HG02763 (cell line): ENCODE data around the gene EVI5.
"Not testable (repeated sequence)": the region's sequence is repeated elsewhere in the genome, so short reads cannot be mapped to it uniquely, and the experiment has no call there.

Experiments used
- ATAC-seq: cut with Tn5 transposase; IDR thresholded peaks from one replicate; pipeline ENCODE4 v1.9.1; 2021; ENCODE audit warnings: mild to moderate bottlenecking, moderate library complexity; ENCODE audit not compliant: unreplicated experiment

The EVI5 gene

DNA sequence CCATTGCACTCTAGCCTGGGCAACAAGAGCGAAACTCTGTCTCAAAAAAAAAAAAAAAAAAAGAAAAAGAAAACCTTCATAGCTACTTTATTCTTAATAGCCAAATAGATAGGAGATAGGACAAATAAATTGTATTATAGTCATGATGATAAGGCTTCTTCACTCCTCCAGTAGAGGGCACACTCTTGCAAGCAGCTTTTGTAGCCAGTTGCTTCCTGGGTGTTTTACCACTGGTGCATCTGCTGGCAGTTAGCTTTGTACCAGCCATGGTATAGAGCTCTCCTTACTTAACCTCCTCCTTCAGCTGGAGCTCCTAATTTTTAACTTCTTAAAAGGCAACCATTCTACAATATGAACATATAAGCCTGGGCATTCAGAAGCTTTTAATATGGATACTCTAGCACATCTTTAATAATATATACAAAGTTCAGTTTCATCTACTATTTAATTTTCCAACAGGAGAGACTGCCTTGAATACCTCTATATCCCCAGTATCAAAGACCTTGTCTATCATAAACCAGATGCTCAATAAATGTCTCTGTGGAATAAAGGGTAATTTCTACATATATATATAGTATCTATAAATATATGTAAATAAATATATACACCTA is 35.8 kb downstream of the EVI5 start:
- ATAC-seq, result no peak

DNA sequence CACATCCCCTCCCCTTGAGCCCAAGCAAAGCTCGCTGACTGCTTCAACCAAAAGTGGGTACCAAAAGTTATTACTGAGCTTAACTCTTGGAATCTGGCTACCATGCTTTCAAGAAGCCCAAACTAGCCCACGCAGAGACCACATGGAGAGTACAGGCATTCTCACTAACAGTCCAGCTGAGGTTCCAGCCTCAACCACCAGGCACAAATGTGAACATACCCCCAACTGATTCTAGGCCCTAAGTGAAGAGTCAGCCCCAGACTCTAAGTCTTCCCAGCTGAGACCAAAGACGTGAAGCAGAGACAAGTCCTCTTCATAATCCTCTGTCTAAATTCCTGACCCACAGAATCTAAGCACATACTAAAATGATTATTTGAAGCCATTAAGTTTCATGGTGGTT is 36.8 kb downstream of the EVI5 start:
- ATAC-seq, result no peak

DNA sequence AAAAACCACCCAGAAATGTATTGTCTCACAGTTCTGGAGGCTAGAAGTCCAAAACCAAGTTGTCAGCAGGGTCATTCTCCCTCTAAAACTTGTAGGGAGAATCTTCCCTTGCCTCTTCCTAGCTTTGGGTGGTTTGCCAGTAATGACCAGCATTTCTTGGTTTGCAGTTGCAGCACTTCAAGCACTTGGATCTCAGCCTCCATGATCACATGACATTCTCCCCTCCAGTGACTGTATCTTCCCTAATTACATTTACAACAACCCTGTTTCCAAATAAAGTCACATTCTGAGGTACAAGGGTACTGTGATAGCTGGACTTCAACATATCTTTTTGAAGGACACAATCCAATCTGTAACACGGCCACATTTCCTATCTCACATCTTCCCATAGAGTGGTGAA is 37.2 kb downstream of the EVI5 start:
- no peak for ATAC-seq

DNA sequence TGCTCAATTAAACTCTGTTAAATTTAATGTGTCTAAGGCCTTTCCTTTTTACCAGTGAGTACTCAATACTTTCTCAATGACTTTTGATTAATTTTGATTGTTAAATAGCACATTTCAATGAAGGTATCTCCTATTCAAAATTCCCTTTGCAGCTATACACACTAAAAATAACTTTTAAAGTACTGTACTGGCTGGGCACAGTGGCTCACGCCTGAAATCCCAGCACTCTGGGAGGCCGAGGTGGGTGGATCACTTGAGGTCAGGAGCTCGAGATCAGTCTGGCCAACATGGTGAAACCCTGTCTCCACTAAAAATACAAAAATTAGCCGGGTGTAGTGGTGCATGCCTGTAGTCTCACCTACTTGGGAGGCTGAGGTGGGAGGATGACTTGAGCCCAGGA is 38.7 kb downstream of the EVI5 start:
- not testable (repeated sequence) for ATAC-seq

DNA sequence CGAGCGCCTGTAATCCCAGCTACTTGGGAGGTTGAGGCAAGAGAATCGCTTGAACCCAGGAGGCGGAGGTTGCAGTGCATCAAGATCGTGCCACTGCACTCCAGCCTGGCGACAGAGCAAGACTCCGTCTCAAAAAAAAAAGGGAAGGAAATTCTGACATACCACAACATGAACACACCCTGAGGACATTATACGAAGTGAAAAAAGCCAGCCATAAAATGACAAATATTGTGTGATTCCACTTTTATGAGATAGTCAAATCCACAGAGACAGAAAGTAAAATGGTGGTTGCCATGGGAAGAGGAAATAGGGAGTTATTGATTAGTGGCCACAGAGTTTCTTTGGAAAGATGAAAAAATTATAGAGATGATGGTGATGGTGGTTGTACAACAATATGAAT is 41.7 kb downstream of the EVI5 start:
- no peak for ATAC-seq

DNA sequence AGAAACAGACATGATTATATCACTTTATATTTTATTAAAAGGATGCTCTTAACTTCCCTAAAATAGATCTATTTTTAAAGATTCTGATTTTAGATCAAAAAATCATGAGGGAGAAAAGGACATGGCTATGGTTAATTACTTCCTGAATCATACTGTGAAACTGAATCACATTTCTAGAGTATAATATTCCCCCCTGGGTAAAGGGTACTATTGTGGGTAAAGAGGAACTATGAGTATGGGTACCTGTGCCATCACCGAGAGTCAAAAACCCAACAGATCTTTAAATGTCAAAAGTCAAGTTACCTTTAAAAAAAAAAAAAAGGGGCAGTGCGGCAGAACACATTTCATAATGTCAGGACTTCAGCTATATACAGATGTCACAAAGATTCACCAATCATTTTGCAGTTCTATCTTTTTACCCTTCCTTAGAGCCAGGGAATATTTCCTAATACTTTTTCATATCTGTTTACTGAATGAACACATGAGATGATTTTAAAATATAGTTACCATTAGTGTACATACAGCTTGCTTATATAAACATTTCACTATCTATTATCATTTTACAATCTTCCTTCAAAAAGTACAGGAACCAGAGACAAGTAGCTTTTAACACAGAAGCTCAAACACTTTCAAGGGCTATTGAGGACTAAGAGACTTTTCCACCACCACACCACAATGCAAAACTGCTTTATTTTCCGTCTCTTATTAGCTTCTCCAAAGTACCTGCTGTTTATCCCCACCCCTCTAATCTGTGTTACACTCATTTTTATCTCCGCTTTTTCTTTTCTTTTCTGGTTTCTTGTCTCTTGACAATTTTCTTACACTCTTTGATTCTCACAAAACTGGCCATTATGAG is 45.0 kb downstream of the EVI5 start:
- ATAC-seq, result no peak

DNA sequence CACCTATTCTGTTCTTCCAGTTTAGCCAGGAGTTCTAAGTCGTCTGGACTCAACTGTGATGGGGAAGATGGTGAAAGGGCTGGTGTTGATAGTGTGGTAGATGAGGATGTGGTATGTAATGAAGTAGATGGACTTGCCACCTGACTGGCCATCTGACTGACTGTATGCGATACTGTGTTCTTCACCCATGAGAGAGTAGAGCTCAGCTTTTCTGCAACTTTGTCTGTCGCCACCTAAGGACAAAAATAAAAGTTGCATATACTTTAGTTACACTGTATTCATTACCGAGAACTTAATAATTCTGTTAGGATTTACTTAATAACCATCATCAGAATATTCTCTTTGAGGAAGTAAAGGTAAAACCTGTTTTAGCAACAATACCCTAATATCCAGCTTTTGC is 48.5 kb downstream of the EVI5 start:
- no peak for ATAC-seq

DNA sequence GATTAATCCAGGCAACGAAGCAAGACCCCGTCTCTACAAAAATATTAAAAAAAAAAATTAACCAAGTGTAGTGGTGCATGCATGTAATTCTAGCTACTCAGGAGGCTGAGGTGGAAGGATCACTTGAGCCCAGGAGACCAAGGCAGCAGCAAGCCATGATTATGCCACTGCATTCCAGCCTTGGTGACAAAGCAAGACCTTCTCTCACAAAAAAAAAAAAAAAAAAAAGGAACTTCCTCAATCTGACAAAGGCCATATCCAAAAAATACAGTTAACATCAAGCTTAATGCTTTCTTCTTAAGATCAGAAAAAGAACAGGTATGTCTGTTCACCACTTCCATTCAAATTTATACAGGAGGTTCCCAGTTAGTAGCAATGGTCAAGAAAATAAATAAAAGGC is 54.4 kb downstream of the EVI5 start:
- ATAC-seq, result no peak

DNA sequence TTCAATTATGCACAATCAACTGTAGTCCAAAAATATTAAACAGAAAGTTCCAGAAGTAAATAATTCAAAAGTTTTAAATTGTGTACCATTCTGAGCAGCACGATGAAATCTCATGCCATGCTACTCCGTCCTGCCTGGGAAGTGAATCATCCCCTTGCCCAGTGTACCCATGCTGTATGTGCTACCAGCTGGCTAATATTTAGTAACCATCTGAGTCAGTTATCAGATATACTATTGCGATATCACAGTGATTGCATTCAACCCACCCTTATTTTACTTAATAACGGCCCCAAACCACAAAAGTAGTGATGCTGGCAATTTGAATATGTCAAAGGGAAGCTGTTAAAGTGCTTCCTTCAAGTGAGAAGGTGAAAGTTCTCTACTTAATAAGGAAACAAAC is 56.2 kb downstream of the EVI5 start:
- no peak for ATAC-seq

DNA sequence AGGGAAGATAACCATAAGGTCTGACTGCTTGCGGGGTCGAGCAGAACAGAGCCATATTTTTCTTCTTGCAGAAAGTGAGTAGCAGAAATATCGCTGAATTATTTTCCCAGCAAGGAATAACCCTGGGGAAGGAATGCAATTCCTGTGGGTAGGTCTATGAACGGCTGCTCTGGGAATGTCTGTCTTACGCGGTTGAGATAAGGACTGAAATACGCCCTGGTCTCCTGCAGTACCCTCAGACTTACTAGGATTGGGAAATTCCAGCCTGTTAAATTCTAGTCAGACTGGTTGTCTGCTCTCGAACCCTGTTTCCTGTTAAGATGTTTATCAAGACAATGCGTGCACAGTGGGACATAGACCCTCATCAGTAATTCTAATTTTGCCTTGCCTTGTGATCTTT is 61.2 kb downstream of the EVI5 start:
- ATAC-seq, result not testable (repeated sequence)

DNA sequence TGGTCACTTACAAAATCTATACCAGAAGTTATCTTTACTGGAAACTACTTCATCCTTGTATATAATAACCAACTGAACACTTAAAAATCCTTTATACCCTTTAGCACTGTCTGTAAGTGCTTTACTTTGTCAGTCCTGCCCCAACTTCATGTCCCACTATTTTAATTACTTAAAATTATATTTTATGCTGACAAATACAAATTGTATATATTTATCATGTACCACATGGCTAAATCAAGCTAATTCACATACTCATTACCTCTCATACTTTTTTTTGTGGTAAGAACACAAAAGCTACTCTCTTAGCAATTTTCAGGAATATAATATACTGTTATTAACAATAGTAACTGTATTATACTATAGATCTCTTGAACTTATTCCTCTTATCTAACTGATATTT is 63.0 kb downstream of the EVI5 start:
- no peak for ATAC-seq

DNA sequence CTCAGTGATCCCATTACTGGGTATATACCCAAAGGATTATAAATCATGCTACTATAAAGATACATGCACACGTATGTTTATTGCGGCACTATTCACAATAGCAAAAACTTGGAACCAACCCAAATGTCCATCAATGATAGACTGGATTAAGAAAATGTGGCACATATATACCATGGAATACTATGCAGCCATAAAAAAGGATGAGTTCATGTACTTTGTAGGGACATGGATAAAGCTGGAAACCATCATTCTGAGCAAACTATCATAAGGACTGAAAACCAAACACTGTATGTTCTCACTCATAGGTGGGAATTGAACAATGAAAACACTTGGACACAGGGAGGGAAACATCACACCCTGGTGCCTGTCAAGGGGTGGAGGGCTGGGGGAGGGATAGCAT is 63.8 kb downstream of the EVI5 start:
- not testable (repeated sequence) for ATAC-seq

DNA sequence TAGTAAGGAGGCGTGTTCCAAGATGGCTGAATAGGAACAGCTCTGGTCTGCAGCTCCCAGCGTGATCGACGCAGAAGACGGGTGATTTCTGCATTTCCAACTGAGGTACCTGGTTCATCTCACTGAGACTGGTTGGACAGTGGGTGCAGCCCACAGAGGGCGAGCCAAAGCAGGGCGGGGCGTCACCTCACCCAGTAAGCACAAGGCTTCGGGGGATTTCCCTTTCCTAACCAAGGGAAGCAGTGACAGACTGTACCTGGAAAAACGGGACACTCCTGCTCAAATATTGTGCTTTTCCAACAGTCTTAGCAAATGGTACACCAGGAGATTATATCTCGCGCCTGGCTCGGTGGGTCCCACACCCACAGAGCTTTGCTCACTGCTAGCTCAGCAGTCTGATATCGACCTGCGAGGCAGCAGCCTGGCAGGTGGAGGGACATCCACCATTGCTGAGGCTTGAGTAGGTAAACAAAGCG is 69.4 kb downstream of the EVI5 start:
- not testable (repeated sequence) for ATAC-seq

DNA sequence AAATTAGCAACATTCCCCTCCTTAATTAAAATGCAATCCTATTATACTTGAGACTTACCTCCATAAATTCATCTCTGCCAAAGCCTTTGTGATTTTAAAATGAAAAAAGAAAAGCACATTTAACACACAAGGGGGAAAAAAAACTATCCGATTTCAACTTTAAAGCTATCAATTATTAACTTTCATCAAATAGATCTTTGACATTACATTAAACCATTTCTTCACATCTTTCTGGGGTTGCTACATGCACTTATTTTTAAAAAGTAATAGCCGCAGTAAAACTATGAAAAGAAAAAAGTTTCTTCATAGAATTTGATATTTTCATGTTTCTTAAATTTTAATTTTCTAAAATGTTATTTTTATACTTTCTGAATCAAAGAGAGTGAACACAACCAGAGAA is 71.0 kb downstream of the EVI5 start:
- no peak for ATAC-seq

DNA sequence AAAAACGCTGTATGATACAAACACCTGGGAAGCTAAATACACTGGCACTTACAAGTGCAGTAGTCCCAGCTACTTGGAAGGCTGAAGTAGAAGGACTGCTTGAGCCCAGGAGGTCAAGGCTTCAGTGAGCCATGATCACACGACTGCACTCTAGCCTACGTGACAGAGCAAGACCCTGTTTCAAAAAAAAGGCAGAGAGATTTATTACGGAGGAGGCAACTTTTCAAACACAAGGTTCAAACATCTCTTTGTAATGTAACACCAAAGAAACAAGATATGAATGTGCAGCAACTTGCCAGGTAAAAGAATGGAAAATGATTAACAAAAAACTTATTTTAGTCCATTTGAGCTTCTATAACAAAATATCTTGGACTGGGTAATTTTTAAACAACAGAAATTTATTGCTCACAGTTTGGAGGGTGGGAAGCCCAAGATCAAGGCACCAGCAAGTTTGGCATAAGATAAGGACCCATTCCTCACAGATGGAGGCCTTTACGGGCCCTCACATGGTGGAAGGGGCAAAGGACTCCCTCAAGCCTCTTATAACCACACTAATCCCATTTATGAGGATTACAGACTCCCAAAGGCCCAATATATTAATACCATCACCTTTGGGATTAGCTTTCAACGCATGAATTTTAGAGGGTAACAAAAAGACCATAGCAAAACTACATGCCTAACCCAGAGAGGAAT is 73.3 kb downstream of the EVI5 start:
- no peak for ATAC-seq

DNA sequence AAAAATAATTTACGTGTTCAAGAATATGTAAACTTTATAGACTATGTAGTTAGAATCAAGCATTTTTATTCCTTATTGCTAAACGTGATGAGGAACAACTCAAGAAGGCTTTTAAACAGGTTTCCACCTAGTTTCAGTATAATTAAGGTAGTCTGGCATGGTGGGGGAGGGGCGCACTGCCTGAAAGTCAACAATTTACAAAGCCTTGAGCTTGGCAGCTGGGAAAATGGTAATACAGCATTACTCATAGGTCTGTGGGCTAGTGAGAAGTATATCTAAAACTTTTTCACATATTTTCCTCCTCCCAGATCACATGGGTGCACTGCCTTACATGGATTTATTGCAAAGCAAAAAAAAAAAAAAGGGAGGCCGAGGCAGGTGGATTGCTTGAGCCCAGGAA is 75.2 kb downstream of the EVI5 start:
- ATAC-seq, result no peak

DNA sequence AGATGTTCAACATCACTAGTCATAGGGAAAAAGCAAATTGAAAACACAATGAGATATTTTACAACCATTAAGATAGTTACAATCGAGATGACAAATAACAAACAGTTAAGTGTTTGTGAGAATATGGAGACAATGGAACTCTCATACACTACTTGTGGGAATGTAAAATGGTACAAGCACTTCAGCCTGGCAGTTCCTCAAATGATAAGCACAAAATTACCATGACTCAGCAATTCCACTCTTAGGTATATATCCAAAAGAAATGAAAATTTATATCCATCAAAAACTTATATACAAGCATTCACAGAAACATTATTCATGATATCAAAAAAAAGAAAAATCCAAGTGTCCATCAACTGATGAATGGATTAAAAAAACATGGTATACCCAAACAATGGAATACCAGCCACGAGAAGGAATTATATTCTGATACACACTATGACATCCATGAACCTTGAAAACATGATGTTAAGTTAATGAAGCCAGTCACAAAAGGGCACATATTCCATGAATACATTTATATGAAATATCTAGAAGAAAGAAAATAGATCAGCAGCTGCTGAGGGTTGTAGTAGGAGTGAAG is 76.4 kb downstream of the EVI5 start:
- ATAC-seq, result no peak

DNA sequence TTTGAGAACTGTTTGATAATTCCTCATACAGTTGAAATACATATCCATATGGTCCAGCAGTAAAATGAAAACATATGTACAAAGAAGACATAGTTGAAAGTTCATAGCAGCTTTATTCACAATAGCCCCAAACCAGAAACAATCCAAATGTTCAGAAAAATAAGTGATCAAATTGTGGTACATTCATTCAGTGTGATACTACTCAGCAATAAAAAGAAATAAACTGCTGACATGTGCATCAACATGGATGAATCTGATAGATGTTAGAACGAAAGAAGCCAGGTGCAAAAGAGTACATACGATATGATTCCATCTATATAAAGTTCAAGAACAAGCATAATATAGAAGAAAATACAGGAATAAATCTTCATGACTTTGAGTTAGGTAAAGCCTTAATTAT is 77.2 kb downstream of the EVI5 start:
- ATAC-seq, result no peak

DNA sequence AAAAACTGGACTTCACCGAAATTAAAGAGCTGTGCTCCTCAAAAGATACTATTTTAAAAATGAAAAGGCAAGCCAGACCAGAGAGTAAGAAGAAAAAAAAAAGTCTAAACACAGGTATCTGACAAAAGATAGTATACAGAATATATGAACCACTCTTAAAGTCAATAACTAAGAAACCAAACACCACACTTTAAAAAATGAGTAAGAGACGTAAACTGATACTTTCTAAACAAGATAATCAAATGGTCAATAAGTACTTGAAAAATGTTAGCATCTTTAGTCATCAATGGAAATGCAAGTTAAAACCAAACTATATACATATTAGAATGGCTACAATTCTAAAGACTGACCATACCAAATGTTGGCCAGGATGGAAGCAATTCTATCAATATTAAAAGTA is 77.6 kb downstream of the EVI5 start:
- ATAC-seq, result no peak

DNA sequence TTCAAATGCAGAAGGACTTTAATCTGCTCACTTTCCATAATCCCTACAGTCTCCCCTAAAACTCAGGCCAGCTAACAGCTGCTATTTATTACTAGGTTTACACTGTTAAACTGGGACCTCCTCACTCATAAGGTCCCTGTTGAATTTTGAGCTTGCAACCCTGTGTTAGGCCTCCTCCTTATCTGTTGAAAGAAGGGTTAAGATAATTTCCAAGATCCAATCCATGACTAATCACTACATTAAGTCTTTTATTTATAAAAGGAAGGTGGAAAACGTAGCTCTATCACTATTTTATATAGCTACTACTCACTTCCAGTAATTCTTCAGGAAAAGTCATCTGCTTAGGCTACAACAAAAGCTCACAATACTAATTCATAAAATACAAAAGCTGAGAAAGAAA is 79.5 kb downstream of the EVI5 start:
- ATAC-seq, result no peak

DNA sequence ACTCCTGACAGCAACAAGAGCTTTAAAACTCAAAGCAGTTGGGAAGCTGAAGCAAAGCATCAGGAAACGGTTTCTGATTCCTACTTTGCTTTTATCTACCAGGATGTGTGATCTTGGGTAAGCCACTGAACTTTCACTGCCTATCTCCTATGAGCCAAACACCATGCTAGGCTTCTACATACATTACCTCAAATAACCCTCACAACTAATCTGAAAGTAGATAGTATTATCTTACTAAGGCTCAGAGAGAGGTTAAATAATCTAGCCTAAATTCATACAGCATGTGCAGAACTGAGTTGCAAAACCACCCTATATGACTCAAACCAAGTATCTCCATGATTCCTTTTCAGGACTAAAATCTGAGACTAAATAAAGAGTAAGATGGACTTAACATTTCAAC is 83.8 kb downstream of the EVI5 start:
- no peak for ATAC-seq

DNA sequence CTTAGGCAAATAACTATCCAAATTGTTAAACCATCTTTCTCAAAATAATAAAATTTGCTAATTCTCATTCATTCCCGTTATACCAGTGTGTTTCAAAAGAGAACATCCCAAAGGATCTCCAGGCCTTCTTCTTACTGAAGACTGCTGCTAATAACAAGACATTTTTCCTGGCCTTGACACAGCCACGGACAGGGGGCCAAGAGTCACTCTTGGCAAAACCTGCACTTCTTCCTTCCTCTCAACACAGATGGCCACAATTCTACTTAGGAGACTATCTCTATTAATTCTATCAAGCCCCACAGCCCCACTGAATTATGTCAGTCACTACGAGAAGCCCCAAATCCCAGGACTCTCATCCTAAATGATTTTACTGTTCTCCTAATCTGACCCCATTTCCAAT is 86.0 kb downstream of the EVI5 start:
- ATAC-seq, result no peak
